ENCODE results near the gene DAPL1.

DNA sequence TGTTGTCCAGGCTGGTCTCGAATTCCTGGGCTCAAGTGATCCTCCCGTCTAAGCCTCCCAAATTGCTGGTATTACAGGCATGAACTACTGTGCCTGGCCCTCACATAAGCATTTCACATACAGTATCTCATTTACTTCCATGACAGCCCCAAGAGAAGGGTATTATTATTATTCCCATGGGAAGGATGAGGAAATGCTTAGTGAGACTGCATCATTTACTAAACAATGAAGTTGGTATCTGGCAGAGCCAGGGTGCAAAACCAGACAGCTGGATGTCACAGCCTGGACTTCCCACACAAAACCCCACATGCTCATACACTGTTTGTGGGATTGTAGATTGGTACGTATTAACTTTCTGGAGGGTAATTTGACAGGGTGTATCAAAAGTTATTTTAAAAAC lies 29.9 kb downstream of the DAPL1 start:
- TF ChIP-seq, protein P1, sequence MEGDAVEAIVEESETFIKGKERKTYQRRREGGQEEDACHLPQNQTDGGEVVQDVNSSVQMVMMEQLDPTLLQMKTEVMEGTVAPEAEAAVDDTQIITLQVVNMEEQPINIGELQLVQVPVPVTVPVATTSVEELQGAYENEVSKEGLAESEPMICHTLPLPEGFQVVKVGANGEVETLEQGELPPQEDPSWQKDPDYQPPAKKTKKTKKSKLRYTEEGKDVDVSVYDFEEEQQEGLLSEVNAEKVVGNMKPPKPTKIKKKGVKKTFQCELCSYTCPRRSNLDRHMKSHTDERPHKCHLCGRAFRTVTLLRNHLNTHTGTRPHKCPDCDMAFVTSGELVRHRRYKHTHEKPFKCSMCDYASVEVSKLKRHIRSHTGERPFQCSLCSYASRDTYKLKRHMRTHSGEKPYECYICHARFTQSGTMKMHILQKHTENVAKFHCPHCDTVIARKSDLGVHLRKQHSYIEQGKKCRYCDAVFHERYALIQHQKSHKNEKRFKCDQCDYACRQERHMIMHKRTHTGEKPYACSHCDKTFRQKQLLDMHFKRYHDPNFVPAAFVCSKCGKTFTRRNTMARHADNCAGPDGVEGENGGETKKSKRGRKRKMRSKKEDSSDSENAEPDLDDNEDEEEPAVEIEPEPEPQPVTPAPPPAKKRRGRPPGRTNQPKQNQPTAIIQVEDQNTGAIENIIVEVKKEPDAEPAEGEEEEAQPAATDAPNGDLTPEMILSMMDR (IDR thresholded peaks at IDR 0.05), result no peak
- TF ChIP-seq POLR2A (IDR thresholded peaks at IDR 0.05) (no peak), EP300 (IDR thresholded peaks at IDR 0.05) (no peak)

Data from stomach (tissue), 4 donors.